Skeletal muscle satellite cell (primary cell): ENCODE measurements around the gene SLC4A9.
"Not testable (repeated sequence)": the region's sequence is repeated elsewhere in the genome, so short reads cannot be mapped to it uniquely, and the experiment has no call there.

Experiments used
- H3K27me3 ChIP-seq: 2 replicates; pipeline ENCODE4 v1.7.0; 2013; ENCODE audit warnings: low read length; ENCODE audit not compliant: control insufficient read depth, insufficient read depth
- H3K36me3 ChIP-seq: 2 replicates; pipeline ENCODE4 v1.7.0; 2013; ENCODE audit warnings: mild to moderate bottlenecking, control low read depth, low read length; ENCODE audit not compliant: insufficient read depth
- H3K4me1 ChIP-seq: 2 replicates; pipeline ENCODE4 v1.7.0; 2013; ENCODE audit warnings: low read length; ENCODE audit not compliant: control insufficient read depth, insufficient read depth
- H3K4me2 ChIP-seq: 2 replicates; pipeline ENCODE4 v1.7.0; 2013; ENCODE audit warnings: mild to moderate bottlenecking, low read length
- H3K4me3 ChIP-seq: 2 replicates; pipeline ENCODE4 v1.7.0; 2013; ENCODE audit warnings: low read length
- H3K9ac ChIP-seq: 2 replicates; pipeline ENCODE4 v1.7.0; 2013; ENCODE audit warnings: mild to moderate bottlenecking, low read depth, low read length, moderate library complexity
- H3K9me3 ChIP-seq: replicated peaks from 2 replicates; pipeline ENCODE4 v1.7.0; 2013; ENCODE audit warnings: mild to moderate bottlenecking, control low read depth, low read length

Gene SLC4A9

GRCh38 chr5:140340605-140341121 is 19.3 kb upstream of the SLC4A9 start:
- Histone ChIP-seq H3K4me3 (no peak overlapping the region), H3K27me3 (no peaks in the 10 kb centered on the region), H3K9me3 (no peaks in the 10 kb centered on the region), H3K9ac (no peak overlapping the region), H3K36me3 (peaks cover 50% of the 10 kb centered on the region), H3K4me1 (peaks cover 61% of the 10 kb centered on the region), H3K4me2 (no peak overlapping the region)

GRCh38 chr5:140341591-140341990 is 18.4 kb upstream of the SLC4A9 start:
- Histone ChIP-seq H3K27me3 (no peaks in the 10 kb centered on the region), H3K4me3 (no peak overlapping the region), H3K4me2 (peak overlapping the region; percentile 16), H3K9ac (no peak overlapping the region), H3K4me1 (peaks cover 62% of the 10 kb centered on the region), H3K36me3 (peaks cover 44% of the 10 kb centered on the region), H3K9me3 (no peaks in the 10 kb centered on the region)

- H3K4me2 ChIP-seq, result peak overlapping the region; percentile 16
- H3K9me3 ChIP-seq, result no peaks in the 10 kb centered on the region
- H3K4me3 ChIP-seq, result no peak overlapping the region
- no peaks in the 10 kb centered on the region for H3K27me3 ChIP-seq
- no peak overlapping the region for H3K9ac ChIP-seq
- H3K36me3 ChIP-seq, result peaks cover 41% of the 10 kb centered on the region
- H3K4me1 ChIP-seq, result peaks cover 64% of the 10 kb centered on the region
Observed at GRCh38 chr5:140342287-140342686, 17.7 kb upstream of the SLC4A9 start.

- Histone ChIP-seq H3K9ac (no peak overlapping the region), H3K4me2 (no peak overlapping the region), H3K4me3 (no peak overlapping the region), H3K27me3 (no peaks in the 10 kb centered on the region), H3K4me1 (peaks cover 58% of the 10 kb centered on the region), H3K36me3 (peaks cover 36% of the 10 kb centered on the region), H3K9me3 (no peaks in the 10 kb centered on the region)
Observed at GRCh38 chr5:140342896-140343295, 17.1 kb upstream of the SLC4A9 start.

GRCh38 chr5:140343849-140344248 is 16.1 kb upstream of the SLC4A9 start:
- Histone ChIP-seq H3K4me2 (peak overlapping the region; percentile 90), H3K4me1 (peaks cover 49% of the 10 kb centered on the region), H3K36me3 (peaks cover 35% of the 10 kb centered on the region)
- not testable (repeated sequence) for H3K9me3 ChIP-seq, H3K27me3 ChIP-seq, H3K9ac ChIP-seq, H3K4me3 ChIP-seq

- H3K4me3 ChIP-seq, result peak overlapping the region; percentile 80
- H3K4me1 ChIP-seq, result peaks cover 49% of the 10 kb centered on the region
- no peaks in the 10 kb centered on the region for H3K9me3 ChIP-seq
- H3K27me3 ChIP-seq, result no peaks in the 10 kb centered on the region
- H3K9ac ChIP-seq, result peak overlapping the region; percentile 82
- peaks cover 28% of the 10 kb centered on the region for H3K36me3 ChIP-seq
- H3K4me2 ChIP-seq, result peak overlapping the region; percentile 90
Observed at GRCh38 chr5:140344683-140345423, 15.1 kb upstream of the SLC4A9 start.

GRCh38 chr5:140345919-140346347 is 14.1 kb upstream of the SLC4A9 start:
- Histone ChIP-seq H3K27me3 (no peaks in the 10 kb centered on the region), H3K9ac (peak overlapping the region; percentile 82), H3K4me3 (peak overlapping the region; percentile 80), H3K4me1 (peaks cover 47% of the 10 kb centered on the region), H3K4me2 (peak overlapping the region; percentile 90), H3K36me3 (peaks cover 24% of the 10 kb centered on the region), H3K9me3 (no peaks in the 10 kb centered on the region)

GRCh38 chr5:140346348-140347221 is 13.4 kb upstream of the SLC4A9 start, which contains the start of gene HBEGF:
Gene HBEGF (minus strand): TSS chr5:140346603. CDS start chr5:140346328, 275 bp downstream.
- Histone ChIP-seq H3K4me2 (peak within 1 kb of the TSS; percentile 90), H3K9ac (peak within 1 kb of the TSS; percentile 82), H3K9me3 (no peaks in the 10 kb centered on the region), H3K4me1 (peaks cover 42% of the 10 kb centered on the region), H3K4me3 (peak within 1 kb of the TSS; percentile 80), H3K27me3 (no peaks in the 10 kb centered on the region), H3K36me3 (peaks cover 19% of the 10 kb centered on the region)

- peaks cover 34% of the 10 kb centered on the region for H3K4me1 ChIP-seq
- no peaks in the 10 kb centered on the region for H3K27me3 ChIP-seq
- H3K9me3 ChIP-seq, result no peaks in the 10 kb centered on the region
- H3K36me3 ChIP-seq, result peaks cover 11% of the 10 kb centered on the region
- H3K4me3 ChIP-seq, result no peak overlapping the region
- peak overlapping the region; percentile 82 for H3K9ac ChIP-seq
- H3K4me2 ChIP-seq, result peak overlapping the region; percentile 90
Observed at GRCh38 chr5:140347360-140347759, 12.6 kb upstream of the SLC4A9 start.

GRCh38 chr5:140348104-140348503 is 11.9 kb upstream of the SLC4A9 start:
- peaks cover 27% of the 10 kb centered on the region for H3K4me1 ChIP-seq
- no peak overlapping the region for H3K4me3 ChIP-seq
- no peaks in the 10 kb centered on the region for H3K27me3 ChIP-seq
- H3K9ac ChIP-seq, result no peak overlapping the region
- no peak overlapping the region for H3K4me2 ChIP-seq
- no peaks in the 10 kb centered on the region for H3K9me3 ChIP-seq
- H3K36me3 ChIP-seq, result peaks cover 7% of the 10 kb centered on the region

GRCh38 chr5:140349244-140349643 is 10.8 kb upstream of the SLC4A9 start:
- Histone ChIP-seq H3K27me3 (no peaks in the 10 kb centered on the region), H3K9ac (no peak overlapping the region), H3K4me2 (no peak overlapping the region), H3K4me3 (no peak overlapping the region), H3K9me3 (no peaks in the 10 kb centered on the region), H3K4me1 (peaks cover 23% of the 10 kb centered on the region), H3K36me3 (peaks cover under 1% of the 10 kb centered on the region)
